Endodermal cell (in vitro differentiated cells): ENCODE results near the gene YWHAQ. TPM values are rescaled to one million over a fixed set of nuclear protein-coding genes. Genes with fewer than 3 reads are reported as not detected.

Experiments
- DNase-seq: peaks from one replicate; pipeline ENCODE4 v3.0.0-alpha.2; 2017
- H3K27ac ChIP-seq: 2 replicates; pipeline ENCODE4 v1.5.1; 2013; ENCODE audit warnings: mild to moderate bottlenecking, low read depth, low read length, moderate library complexity
- H3K27me3 ChIP-seq: 2 replicates; pipeline ENCODE4 v1.6.1; 2013; ENCODE audit warnings: mild to moderate bottlenecking, low read length, moderate library complexity; ENCODE audit not compliant: insufficient read depth, control insufficient read depth, poor library complexity, severe bottlenecking
- H3K36me3 ChIP-seq: 2 replicates; pipeline ENCODE4 v1.7.0; 2013; ENCODE audit warnings: mild to moderate bottlenecking, low read length, moderate library complexity; ENCODE audit not compliant: control insufficient read depth, insufficient read depth
- H3K4me1 ChIP-seq: one replicate; pipeline ENCODE4 v1.7.0; 2013; ENCODE audit warnings: low read length; ENCODE audit not compliant: control insufficient read depth, insufficient read depth
- H3K4me3 ChIP-seq: 2 replicates; pipeline ENCODE4 v1.5.1; 2013; ENCODE audit warnings: mild to moderate bottlenecking, low read length, moderate library complexity
- H3K9ac ChIP-seq: 2 replicates; pipeline ENCODE4 v1.6.1; 2013; ENCODE audit warnings: mild to moderate bottlenecking, low read length, moderate library complexity; ENCODE audit not compliant: poor library complexity, severe bottlenecking; ENCODE audit errors: extremely low read depth
- H3K9me3 ChIP-seq: 2 replicates; pipeline ENCODE4 v1.6.1; 2013; ENCODE audit warnings: mild to moderate bottlenecking, low read length, moderate library complexity; ENCODE audit not compliant: control insufficient read depth
- H3K27ac Mint-ChIP-seq: 2 replicates; pipeline ENCODE4 v1.8.0; 2020; ENCODE audit warnings: mixed read lengths
- H3K27me3 Mint-ChIP-seq: 2 replicates; pipeline ENCODE4 v1.8.0; 2021; ENCODE audit warnings: mild to moderate bottlenecking, mixed read lengths; ENCODE audit not compliant: insufficient read depth
- H3K36me3 Mint-ChIP-seq: 2 replicates; pipeline ENCODE4 v1.8.0; 2020; ENCODE audit warnings: low read depth, mixed read lengths
- H3K4me1 Mint-ChIP-seq: 2 replicates; pipeline ENCODE4 v1.8.0; 2020; ENCODE audit warnings: mixed read lengths
- H3K4me3 Mint-ChIP-seq: 2 replicates; pipeline ENCODE4 v1.8.0; 2020; ENCODE audit warnings: mild to moderate bottlenecking, moderate library complexity, mixed read lengths
- H3K9me3 Mint-ChIP-seq: 2 replicates; pipeline ENCODE4 v1.8.0; 2020; ENCODE audit warnings: mild to moderate bottlenecking, mixed read lengths
- WGBS, 2 experiments: methylation state at CpG; one replicate each; pipeline versions ENCODE4 v1.1.5 to v1.1.7; 2013; ENCODE audit warnings: missing lambda C conversion rate in 2 of 2, mixed read lengths in 1 of 2; ENCODE audit not compliant: insufficient coverage in 1 of 2, insufficient read length in 1 of 2; 5-methylcytosine and 5-hydroxymethylcytosine counted together
- total RNA-seq, 2 donors: library from RNA; stranded (reverse); fragmentation: NEBNext Ultra II Directional in 1 of 2; extraction: Animal tissue kit (Norgen Biotek cat#: 25700) in 1 of 2; gene quantifications; 2 replicates in 1 of 2; 3 replicates in 1 of 2; pipeline ENCODE4 v1.2.1, GENCODE V29; 2021
- TF ChIP-seq, protein P1 (sequence below): fragments of 200-600 bp; sonication (generic); conservative IDR thresholded peaks from 2 replicates; pipeline ENCODE4 v1.5.0; 2021; ENCODE audit warnings: antibody characterized with exemption, mild to moderate bottlenecking

YWHAQ gene
- total RNA-seq, 2 donors from 2014 or later = 357 to 374 TPM

DNA sequence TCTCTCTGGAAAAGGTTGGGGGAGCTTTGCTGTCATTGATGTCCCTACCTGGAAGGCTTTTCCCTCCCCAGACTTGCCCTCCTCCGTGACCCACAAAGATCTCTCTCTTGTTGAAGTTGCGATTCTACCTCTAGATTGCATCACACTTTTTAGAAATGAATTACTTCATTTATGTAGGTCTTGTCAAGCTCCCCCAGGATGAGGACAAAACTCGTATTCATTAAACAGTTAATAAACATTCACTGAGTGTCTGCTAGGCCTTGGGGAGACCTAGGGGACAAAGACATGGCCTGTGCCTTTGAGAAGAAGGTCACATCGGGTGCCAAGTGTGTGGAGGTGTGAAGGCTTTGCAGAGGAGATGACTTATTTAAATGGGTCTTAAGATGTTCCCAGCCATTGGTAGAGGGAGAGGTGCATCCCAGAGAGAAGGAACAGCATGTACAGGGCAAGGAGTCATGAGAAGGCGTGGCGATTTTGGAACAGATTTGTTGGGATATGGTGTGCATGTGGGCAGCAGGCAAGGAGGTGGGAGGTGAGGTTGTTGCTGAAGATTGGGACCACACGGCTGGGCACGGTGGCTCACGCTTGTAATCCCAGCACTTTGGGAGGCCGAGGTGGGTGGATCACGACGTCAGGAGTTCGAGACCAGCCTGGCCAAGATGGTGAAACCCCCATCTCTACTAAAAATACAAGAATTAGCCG, 9.8 kb upstream of the YWHAQ start:
- H3K9me3 ChIP-seq = no peaks in the 10 kb centered on the region
- H3K36me3 Mint-ChIP-seq = no peaks in the 10 kb centered on the region
- no peak overlapping the region for H3K4me3 ChIP-seq
- no peaks in the 10 kb centered on the region for H3K9me3 Mint-ChIP-seq
- 92 to 97% methylated on average over 9 to 14 of the region's 14 CpGs for whole genome bisulfite sequencing, 2 experiments
- TF ChIP-seq, protein P1, sequence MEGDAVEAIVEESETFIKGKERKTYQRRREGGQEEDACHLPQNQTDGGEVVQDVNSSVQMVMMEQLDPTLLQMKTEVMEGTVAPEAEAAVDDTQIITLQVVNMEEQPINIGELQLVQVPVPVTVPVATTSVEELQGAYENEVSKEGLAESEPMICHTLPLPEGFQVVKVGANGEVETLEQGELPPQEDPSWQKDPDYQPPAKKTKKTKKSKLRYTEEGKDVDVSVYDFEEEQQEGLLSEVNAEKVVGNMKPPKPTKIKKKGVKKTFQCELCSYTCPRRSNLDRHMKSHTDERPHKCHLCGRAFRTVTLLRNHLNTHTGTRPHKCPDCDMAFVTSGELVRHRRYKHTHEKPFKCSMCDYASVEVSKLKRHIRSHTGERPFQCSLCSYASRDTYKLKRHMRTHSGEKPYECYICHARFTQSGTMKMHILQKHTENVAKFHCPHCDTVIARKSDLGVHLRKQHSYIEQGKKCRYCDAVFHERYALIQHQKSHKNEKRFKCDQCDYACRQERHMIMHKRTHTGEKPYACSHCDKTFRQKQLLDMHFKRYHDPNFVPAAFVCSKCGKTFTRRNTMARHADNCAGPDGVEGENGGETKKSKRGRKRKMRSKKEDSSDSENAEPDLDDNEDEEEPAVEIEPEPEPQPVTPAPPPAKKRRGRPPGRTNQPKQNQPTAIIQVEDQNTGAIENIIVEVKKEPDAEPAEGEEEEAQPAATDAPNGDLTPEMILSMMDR = no peak
- no peak overlapping the region for H3K9ac ChIP-seq
- H3K4me1 ChIP-seq = no peaks in the 10 kb centered on the region
- H3K27me3 ChIP-seq = no peaks in the 10 kb centered on the region
- peaks cover 3% of the 10 kb centered on the region for H3K27me3 Mint-ChIP-seq
- no peak for DNase-seq
- no peak overlapping the region for H3K27ac ChIP-seq
- no peak overlapping the region for H3K27ac Mint-ChIP-seq
- no peak overlapping the region for H3K4me3 Mint-ChIP-seq
- peaks cover 7% of the 10 kb centered on the region for H3K4me1 Mint-ChIP-seq
- H3K36me3 ChIP-seq = no peaks in the 10 kb centered on the region

DNA sequence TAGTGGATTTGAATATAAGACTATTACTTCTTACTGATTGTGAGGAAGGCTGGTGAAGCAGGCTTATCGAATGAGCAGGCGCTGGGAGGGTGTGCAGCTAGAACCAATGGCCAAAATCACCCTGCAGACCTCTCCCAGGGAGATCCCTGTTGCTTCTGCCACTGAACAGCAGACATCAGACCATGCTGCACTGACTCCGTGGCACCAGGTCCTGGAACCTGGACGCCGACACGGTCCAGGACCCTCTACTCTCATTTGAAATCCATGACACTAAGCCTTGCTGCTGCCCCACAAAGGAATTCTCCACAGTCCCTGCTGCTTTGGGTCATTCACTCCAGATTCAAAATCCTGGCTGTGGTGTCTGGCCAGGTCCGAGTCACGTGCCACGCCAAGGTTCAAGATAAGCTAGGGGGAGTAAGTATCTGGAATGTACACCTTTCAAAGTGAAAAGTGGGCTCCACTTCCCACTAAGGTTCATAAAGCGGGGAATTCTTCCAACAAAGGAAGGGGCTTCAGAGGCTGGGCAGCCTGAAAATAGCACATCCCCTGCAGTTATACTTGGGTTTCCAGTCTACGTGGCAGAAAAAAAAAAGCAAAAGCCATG, 9.0 kb upstream of the YWHAQ start:
- H3K27me3 ChIP-seq = no peaks in the 10 kb centered on the region
- H3K4me3 ChIP-seq = no peak overlapping the region
- TF ChIP-seq, protein P1 = no peak
- H3K9me3 Mint-ChIP-seq = no peaks in the 10 kb centered on the region
- DNase-seq = no peak
- no peak overlapping the region for H3K9ac ChIP-seq
- H3K36me3 Mint-ChIP-seq = no peaks in the 10 kb centered on the region
- H3K9me3 ChIP-seq = no peaks in the 10 kb centered on the region
- no peak overlapping the region for H3K27ac ChIP-seq
- 88 to 97% methylated on average over 10 to 11 of the region's 11 CpGs for WGBS, 2 experiments
- H3K4me1 Mint-ChIP-seq = peaks cover 7% of the 10 kb centered on the region
- no peak overlapping the region for H3K4me3 Mint-ChIP-seq
- no peaks in the 10 kb centered on the region for H3K4me1 ChIP-seq
- H3K36me3 ChIP-seq = no peaks in the 10 kb centered on the region
- peaks cover 3% of the 10 kb centered on the region for H3K27me3 Mint-ChIP-seq
- no peak overlapping the region for H3K27ac Mint-ChIP-seq

DNA sequence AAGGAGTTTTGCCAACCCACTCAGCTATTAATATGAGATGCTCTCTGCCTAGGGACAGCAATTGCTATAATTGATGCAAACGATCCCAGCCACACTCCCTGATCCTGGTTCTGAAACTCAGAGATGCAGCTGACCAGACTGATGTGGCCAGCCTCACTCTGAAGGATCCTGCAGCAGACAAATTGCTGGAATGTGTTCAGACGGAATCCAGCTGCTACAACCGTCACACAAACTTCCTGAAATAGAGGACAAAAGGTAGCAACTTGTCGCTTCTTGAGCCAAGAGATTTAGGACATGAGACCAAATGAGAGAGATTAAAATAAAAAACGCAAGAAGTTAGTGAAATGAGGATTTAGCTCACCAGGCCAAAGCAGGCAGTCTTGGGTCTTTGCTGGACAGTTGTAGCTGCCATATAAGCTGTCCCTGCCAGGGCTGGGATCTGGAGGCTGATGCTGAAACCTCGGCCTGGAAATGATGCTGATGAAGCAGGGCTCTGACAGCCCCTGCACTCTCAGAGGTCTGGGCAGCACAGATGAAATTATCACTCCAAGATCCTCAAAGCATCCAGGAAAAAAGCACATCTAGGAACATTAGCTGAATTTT, 8.3 kb upstream of the YWHAQ start:
- WGBS, 2 experiments = 70 to 90% methylated on average over 6 of the region's 6 CpGs
- H3K4me3 ChIP-seq = no peak overlapping the region
- no peaks in the 10 kb centered on the region for H3K27me3 ChIP-seq
- Mint-ChIP-seq H3K27ac (no peak overlapping the region), H3K9me3 (no peaks in the 10 kb centered on the region), H3K4me1 (peaks cover 7% of the 10 kb centered on the region), H3K27me3 (peaks cover 3% of the 10 kb centered on the region), H3K4me3 (no peak overlapping the region), H3K36me3 (no peaks in the 10 kb centered on the region)
- no peak overlapping the region for H3K9ac ChIP-seq
- no peak for DNase-seq
- TF ChIP-seq, protein P1 = no peak
- no peaks in the 10 kb centered on the region for H3K9me3 ChIP-seq
- H3K27ac ChIP-seq = no peak overlapping the region
- H3K4me1 ChIP-seq = no peaks in the 10 kb centered on the region
- H3K36me3 ChIP-seq = no peaks in the 10 kb centered on the region
